Activated T-cell treated with anti-CD3 and anti-CD28 coated beads for 24 hours (primary cell): ENCODE data around the gene CNTRL.

Experiments used
- DNase-seq: peaks from one replicate; pipeline ENCODE4 v3.0.0-alpha.2; 2020; ENCODE audit warnings: low read depth

CNTRL gene

DNA sequence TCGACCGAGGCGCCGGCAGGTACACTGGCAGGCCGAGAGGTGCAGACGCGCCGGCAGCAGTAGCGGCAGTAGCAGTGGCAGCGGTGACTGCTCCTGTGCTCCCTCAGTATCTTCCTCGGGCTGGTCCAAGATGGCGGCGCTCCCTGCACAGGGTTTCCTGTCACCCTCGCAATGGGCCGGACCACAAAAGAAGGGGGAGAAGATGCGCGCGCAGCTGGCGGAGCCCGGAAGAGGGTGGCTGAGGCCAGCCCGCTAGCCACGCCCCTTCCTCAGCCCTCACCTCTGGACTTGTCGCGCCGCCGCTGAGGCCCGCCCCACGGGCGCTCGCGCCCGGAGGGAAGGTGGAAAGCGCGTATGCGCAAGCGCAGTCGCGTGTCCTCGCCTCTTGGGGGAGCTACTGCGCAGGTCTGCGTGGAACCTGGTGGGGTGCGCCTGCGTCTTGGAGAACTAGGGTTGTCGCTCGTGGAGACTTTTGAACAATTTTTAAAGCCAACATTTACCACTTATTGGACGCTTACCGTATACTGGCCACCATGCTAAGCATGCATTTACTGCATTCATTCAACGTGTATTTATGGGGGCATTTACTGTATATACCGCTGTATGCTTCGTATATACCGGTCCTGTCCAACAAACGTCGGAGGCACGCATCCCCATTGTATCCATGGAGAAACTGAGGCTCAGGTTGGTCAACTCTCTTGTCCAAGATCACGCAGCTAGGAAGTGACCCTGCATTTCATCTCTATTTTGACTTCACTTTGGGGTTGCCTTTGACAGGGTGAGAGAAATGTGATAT lies 127.2 kb downstream of the CNTRL start, which contains the start of gene RAB14:
Gene RAB14, minus strand, starts transcription at position 132 of the 796 bp plus-strand sequence. CDS start 8,457 bp downstream, outside the sequence.
- DNase-seq, result peak; percentile 100

- no peak for DNase-seq
These were observed 129.4 kb downstream of the CNTRL start for GRCh38 chr9:121204121-121204520.

- no peak for DNase-seq
These were observed 129.9 kb downstream of the CNTRL start for GRCh38 chr9:121204611-121205010.

DNA sequence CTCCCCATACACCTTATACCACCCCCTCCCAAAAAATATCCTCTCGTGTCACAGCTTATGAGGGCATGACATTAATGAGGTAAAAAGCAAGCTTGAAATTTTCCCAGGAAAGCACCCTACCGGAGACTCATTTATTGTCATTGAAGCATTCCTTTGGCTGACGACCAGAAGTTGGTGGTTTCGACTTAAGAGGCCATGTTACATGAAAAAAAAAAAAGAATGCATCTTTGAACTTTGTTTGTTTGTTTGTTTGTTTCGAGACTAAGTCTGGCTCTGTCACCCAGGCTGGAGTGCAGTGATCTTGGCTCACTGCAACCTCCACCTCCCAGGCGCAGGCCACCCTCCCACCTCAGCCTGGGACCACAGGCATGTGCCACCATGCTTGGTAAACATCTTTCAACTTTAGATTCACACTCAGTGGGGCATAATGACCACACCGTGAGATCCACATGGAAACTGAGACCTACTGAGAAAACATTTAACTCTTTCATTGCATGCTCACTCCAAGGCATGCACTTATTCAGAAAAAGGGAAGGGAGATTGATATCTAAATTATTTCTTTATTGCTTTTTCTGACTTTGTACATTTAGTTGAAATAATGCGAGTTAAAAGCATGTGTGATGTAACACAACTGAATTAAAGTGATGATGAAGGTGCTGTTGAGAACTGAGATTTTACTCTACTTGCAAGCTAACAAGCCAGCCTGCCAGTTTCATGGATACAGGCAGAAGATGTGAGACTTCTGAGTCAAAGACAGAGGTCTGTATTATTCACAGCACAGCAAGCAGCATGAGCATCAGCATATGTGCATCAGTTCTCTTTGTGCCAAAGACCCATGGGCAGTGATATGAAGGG lies 132.0 kb downstream of the CNTRL start:
- DNase-seq, result no peak

- no peak for DNase-seq
These were observed 132.7 kb downstream of the CNTRL start for GRCh38 chr9:121207371-121207940.

- no peak for DNase-seq
These were observed 135.8 kb downstream of the CNTRL start for GRCh38 chr9:121210536-121210935.

GRCh38 chr9:121213136-121213806 lies 138.5 kb downstream of the CNTRL start:
- DNase-seq, result peak; percentile 62

DNA sequence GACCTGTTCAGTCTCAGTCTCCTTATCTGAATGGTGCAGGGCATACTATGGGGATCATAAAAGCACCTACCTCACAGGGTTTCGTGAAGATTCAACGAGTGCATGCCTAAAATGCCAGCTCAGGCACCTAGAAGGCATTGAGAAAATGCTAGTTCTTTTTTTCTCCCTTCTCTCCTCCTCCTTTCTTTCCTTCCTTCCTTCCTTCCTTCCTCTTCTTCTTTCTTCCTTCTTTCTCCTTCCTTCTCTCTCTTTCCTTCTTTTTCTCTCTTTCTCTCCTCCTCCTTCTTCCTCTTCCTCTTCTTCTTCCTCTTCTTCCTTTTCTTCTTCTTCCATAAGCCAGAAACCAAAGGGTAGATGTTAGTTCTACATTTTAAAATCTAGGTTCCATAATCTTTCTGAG lies 139.2 kb downstream of the CNTRL start:
- DNase-seq, result no peak

GRCh38 chr9:121216271-121216805 lies 141.6 kb downstream of the CNTRL start:
- no peak for DNase-seq

DNA sequence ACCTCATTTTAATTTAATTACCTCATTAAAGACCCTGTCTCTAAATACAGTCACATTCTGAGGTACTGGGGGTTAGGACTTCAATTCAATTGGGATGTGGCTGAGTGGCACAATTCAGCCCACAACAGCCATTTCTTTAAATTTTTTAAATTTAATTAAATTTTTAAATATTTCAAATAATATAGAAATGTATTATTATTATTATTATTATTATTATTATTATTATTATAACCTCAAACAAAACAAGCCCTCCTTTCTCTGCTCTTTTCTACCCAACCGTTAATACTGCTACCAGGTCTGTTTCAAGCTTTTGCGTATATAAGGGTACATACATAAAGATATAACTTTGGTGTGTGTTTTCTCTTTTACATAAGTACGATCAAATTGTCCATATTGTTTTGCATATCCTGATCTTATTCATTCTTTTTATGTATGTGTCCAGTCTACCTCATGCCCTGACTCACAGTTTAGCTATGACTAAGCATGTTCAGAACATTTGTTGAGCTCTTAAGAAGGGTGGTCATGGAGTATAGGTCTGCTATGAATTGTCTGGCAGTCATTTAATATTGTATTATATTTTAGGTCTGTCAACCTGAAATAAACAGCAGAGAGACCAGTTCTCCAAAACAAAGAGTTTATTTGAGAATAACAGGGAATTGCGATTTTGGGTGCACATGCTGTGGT lies 143.0 kb downstream of the CNTRL start:
- no peak for DNase-seq

- DNase-seq, result no peak
These were observed 143.7 kb downstream of the CNTRL start for GRCh38 chr9:121218357-121219027.

- no peak for DNase-seq
These were observed 144.8 kb downstream of the CNTRL start for GRCh38 chr9:121219530-121219929.

- DNase-seq, result no peak
These were observed 146.4 kb downstream of the CNTRL start for GRCh38 chr9:121220996-121221663.

DNA sequence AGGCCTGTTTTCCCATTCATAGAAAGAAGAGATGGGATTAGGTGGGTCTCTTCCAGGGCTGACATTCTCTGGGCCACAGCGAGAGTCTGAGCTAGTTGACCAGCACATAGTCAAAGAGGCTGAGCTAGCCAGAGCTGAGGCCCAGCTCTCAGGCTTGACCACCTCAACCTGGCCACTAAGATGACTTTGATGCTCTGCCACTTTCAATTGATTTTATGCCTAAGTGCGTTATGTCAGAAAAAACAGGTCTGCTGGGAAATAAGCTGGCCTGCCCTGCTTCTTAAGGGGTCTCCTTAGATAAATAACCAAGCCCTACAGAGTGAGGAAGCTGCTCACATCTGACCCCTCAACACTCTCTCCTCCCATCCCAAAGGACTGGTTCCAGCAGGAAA lies 146.9 kb downstream of the CNTRL start:
- DNase-seq, result no peak

DNA sequence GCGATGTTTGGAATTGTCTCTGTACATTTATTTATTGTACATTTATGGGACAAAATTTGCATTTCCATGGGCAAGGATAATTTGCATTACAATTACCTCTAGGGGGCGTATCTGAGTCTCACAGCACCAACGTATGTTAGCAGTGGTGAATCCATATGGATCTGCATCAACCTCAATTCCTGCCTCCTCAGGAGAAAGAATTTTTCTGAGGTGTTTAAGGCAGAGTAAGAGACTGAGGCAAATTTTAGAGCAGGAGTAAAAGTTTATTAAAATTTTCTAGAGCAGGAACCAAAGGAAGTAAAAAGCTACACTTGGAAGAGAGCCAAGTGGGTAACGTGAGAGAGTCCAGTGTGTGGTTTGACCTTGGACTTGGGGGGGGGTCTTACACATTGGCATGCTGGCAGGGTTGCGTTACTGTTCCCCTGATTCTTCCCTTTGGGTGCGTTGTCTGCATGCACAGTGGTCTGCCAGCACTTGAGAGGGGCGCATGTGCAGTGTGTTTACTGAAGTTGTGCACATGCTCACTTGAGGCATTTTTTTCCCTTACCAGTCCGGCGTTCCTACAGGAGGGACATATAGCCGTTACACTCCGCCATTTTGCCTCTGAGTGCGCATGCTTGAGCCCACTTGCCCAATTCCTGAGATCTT lies 147.9 kb downstream of the CNTRL start:
- DNase-seq, result no peak

- no peak for DNase-seq
These were observed 150.5 kb downstream of the CNTRL start for GRCh38 chr9:121225240-121225639.

GRCh38 chr9:121226175-121226574 lies 151.4 kb downstream of the CNTRL start:
- DNase-seq, result no peak
